ENCODE data around the gene GANC. TPM values are rescaled to one million over a fixed set of nuclear protein-coding genes. Genes with fewer than 3 reads are reported as not detected.

Gene GANC
- total RNA-seq, 1 experiment from 2014 or later, result 24.0 TPM

GRCh38 chr15:42348083-42348482, 75.1 kb downstream of the GANC start:
- no TSS peak for BruUV-seq (replicated peaks)
- Mint-ChIP-seq H3K27ac (ENCODE audit: low read depth, unreplicated experiment) (no peak overlapping the region), H3K27me3 (ENCODE audit: insufficient read depth, unreplicated experiment) (no peaks in the 10 kb centered on the region), H3K9me3 (ENCODE audit: unreplicated experiment) (no peaks in the 10 kb centered on the region), H3K36me3 (ENCODE audit: insufficient read depth, unreplicated experiment) (peaks cover 61% of the 10 kb centered on the region), H3K4me1 (ENCODE audit: insufficient read depth, unreplicated experiment) (peaks cover 13% of the 10 kb centered on the region), H3K4me3 (ENCODE audit: unreplicated experiment) (no peak overlapping the region)
- ChIA-PET CTCF (no interaction called here), POLR2A (interaction anchor here (0.7 kb wide), 1 partner anchor 250 kb away, joined by 3 read pairs; no protein-coding TSS in a partner anchor)
- intact Hi-C loops (cut with micrococcal nuclease), result no loop called here
- no peak for TF ChIP-seq CTCF (IDR thresholded peaks at IDR 0.05; ENCODE audit: unreplicated experiment)
- no peak for DNase-seq (ENCODE audit: unreplicated experiment)

GRCh38 chr15:42349186-42349585, 76.2 kb downstream of the GANC start:
- peaks cover 66% of the 10 kb centered on the region for H3K36me3 Mint-ChIP-seq (ENCODE audit: insufficient read depth, unreplicated experiment)
- no peaks in the 10 kb centered on the region for H3K27me3 Mint-ChIP-seq (ENCODE audit: insufficient read depth, unreplicated experiment)
- TF ChIP-seq CTCF (IDR thresholded peaks at IDR 0.05; ENCODE audit: unreplicated experiment), result no peak
- intact Hi-C loops (cut with micrococcal nuclease), result no loop called here
- H3K27ac Mint-ChIP-seq (ENCODE audit: low read depth, unreplicated experiment), result no peak overlapping the region
- no peak overlapping the region for H3K4me3 Mint-ChIP-seq (ENCODE audit: unreplicated experiment)
- no TSS peak for BruUV-seq (replicated peaks)
- CTCF ChIA-PET, result no interaction called here
- POLR2A ChIA-PET, result no interaction called here
- no peak for DNase-seq (ENCODE audit: unreplicated experiment)
- H3K4me1 Mint-ChIP-seq (ENCODE audit: insufficient read depth, unreplicated experiment), result peaks cover 13% of the 10 kb centered on the region
- no peaks in the 10 kb centered on the region for H3K9me3 Mint-ChIP-seq (ENCODE audit: unreplicated experiment)

GRCh38 chr15:42352401-42352800, 79.4 kb downstream of the GANC start:
- no TSS peak for BruUV-seq (replicated peaks)
- intact Hi-C loops (cut with micrococcal nuclease), result no loop called here
- H3K36me3 Mint-ChIP-seq (ENCODE audit: insufficient read depth, unreplicated experiment), result peaks cover 52% of the 10 kb centered on the region
- no peaks in the 10 kb centered on the region for H3K9me3 Mint-ChIP-seq (ENCODE audit: unreplicated experiment)
- H3K4me1 Mint-ChIP-seq (ENCODE audit: insufficient read depth, unreplicated experiment), result no peaks in the 10 kb centered on the region
- no peak overlapping the region for H3K4me3 Mint-ChIP-seq (ENCODE audit: unreplicated experiment)
- CTCF ChIA-PET, result no interaction called here
- no peaks in the 10 kb centered on the region for H3K27me3 Mint-ChIP-seq (ENCODE audit: insufficient read depth, unreplicated experiment)
- no peak for TF ChIP-seq CTCF (IDR thresholded peaks at IDR 0.05; ENCODE audit: unreplicated experiment)
- POLR2A ChIA-PET, result interaction anchor here (1.4 kb wide), 1 partner anchor 18 kb away, joined by 3 read pairs; no protein-coding TSS in a partner anchor
- DNase-seq (ENCODE audit: unreplicated experiment), result no peak
- H3K27ac Mint-ChIP-seq (ENCODE audit: low read depth, unreplicated experiment), result no peak overlapping the region

GRCh38 chr15:42353061-42353460, 80.1 kb downstream of the GANC start:
- H3K27ac Mint-ChIP-seq (ENCODE audit: low read depth, unreplicated experiment), result no peak overlapping the region
- H3K36me3 Mint-ChIP-seq (ENCODE audit: insufficient read depth, unreplicated experiment), result peaks cover 51% of the 10 kb centered on the region
- no peak overlapping the region for H3K4me3 Mint-ChIP-seq (ENCODE audit: unreplicated experiment)
- BruUV-seq (replicated peaks), result no TSS peak
- ChIA-PET CTCF (no interaction called here), POLR2A (interaction anchor here (1.4 kb wide), 1 partner anchor 18 kb away, joined by 3 read pairs; no protein-coding TSS in a partner anchor)
- no peak for DNase-seq (ENCODE audit: unreplicated experiment)
- no peaks in the 10 kb centered on the region for H3K27me3 Mint-ChIP-seq (ENCODE audit: insufficient read depth, unreplicated experiment)
- no peak for TF ChIP-seq CTCF (IDR thresholded peaks at IDR 0.05; ENCODE audit: unreplicated experiment)
- intact Hi-C loops (cut with micrococcal nuclease), result no loop called here
- no peaks in the 10 kb centered on the region for H3K9me3 Mint-ChIP-seq (ENCODE audit: unreplicated experiment)
- H3K4me1 Mint-ChIP-seq (ENCODE audit: insufficient read depth, unreplicated experiment), result no peaks in the 10 kb centered on the region

Data from MCF 10A (cell line).